ENCODE measurements around the gene TMEM86A.
"Not testable (repeated sequence)": the region's sequence is repeated elsewhere in the genome, so short reads cannot be mapped to it uniquely, and the experiment has no call there.

The TMEM86A gene

GRCh38 chr11:18698341-18699268, at the start of gene TMEM86A:
Gene TMEM86A (plus strand): TSS chr11:18698779. CDS start chr11:18698887, 108 bp downstream.
- DNase-seq = peak; percentile 97

- DNase-seq = no peak
Measured at GRCh38 chr11:18650353-18650752, 48.2 kb upstream of the TMEM86A start.

GRCh38 chr11:18650859-18651557, 47.6 kb upstream of the TMEM86A start:
- peak; percentile 76 for DNase-seq

GRCh38 chr11:18657673-18658072, 40.9 kb upstream of the TMEM86A start:
- DNase-seq = no peak

GRCh38 chr11:18665353-18665872, 33.2 kb upstream of the TMEM86A start:
- DNase-seq = not testable (repeated sequence)

- peak; percentile 54 for DNase-seq
Measured at GRCh38 chr11:18668131-18668530, 30.4 kb upstream of the TMEM86A start.

GRCh38 chr11:18669219-18669596, 29.4 kb upstream of the TMEM86A start:
- peak; percentile 76 for DNase-seq

- peak; percentile 75 for DNase-seq
Measured at GRCh38 chr11:18669711-18670110, 28.9 kb upstream of the TMEM86A start.

GRCh38 chr11:18671246-18671645, 27.3 kb upstream of the TMEM86A start:
- no peak for DNase-seq

- DNase-seq = not testable (repeated sequence)
Measured at GRCh38 chr11:18672209-18672608, 26.4 kb upstream of the TMEM86A start.

GRCh38 chr11:18676803-18677202, 21.8 kb upstream of the TMEM86A start:
- no peak for DNase-seq

GRCh38 chr11:18677560-18677959, 21.0 kb upstream of the TMEM86A start:
- DNase-seq = peak; percentile 64

- DNase-seq = not testable (repeated sequence)
Measured at GRCh38 chr11:18681949-18682348, 16.6 kb upstream of the TMEM86A start.

GRCh38 chr11:18682466-18682865, 16.1 kb upstream of the TMEM86A start:
- DNase-seq = no peak

- peak; percentile 4 for DNase-seq
Measured at GRCh38 chr11:18684267-18684666, 14.3 kb upstream of the TMEM86A start.

- DNase-seq = not testable (repeated sequence)
Measured at GRCh38 chr11:18691467-18692140, 7.0 kb upstream of the TMEM86A start.

GRCh38 chr11:18692941-18693760, 5.4 kb upstream of the TMEM86A start:
- DNase-seq = no peak

- no peak for DNase-seq
Measured at GRCh38 chr11:18696638-18697225, 1.8 kb upstream of the TMEM86A start.

- no peak for DNase-seq
Measured at GRCh38 chr11:18697576-18697975, 1.0 kb upstream of the TMEM86A start.

- no peak for DNase-seq
Measured at GRCh38 chr11:18699269-18699596, 654 bp downstream of the TMEM86A start.

- DNase-seq = no peak
Measured at GRCh38 chr11:18699848-18700261, 1.3 kb downstream of the TMEM86A start.

- no peak for DNase-seq
Measured at GRCh38 chr11:18700375-18700774, 1.8 kb downstream of the TMEM86A start.

Data from islet precursor cell (in vitro differentiated cells).